ENCODE measurements around the gene MEA1.
A peak's percentile ranks its signal among the peaks of the same experiment; 100 is the strongest.

GRCh38 chr6:43016176-43016942 is 2.6 kb upstream of the MEA1 start:
- TF ChIP-seq CTCF (IDR thresholded peaks at IDR 0.05 in 4 of 5, conservative IDR thresholded peaks at IDR 0.05 in 1 of 5) (no peak), POLR2A (IDR thresholded peaks at IDR 0.05) (peak in 1 of 2 donors; percentile 9)
